MCF 10A (cell line): ENCODE results near the gene C10orf143. TPM values are rescaled to one million over a fixed set of nuclear protein-coding genes. Genes with fewer than 3 reads are reported as not detected.
"Not testable (repeated sequence)": the region's sequence is repeated elsewhere in the genome, so short reads cannot be mapped to it uniquely, and the experiment has no call there.

Experiments used
- BruUV-seq: library from RNA; stranded (reverse); fragments of 400-500 nt; replicated peaks from 2 replicates; lab custom pipeline; 2021; lab: Mats Ljungman, UMichigan
- CTCF ChIA-PET: fragments of 300-600 bp; sonication (Branson Sonifier 250); formaldehyde crosslinking; extraction: SDS; loops from one replicate; lab custom pipeline; 2021; ENCODE audit warnings: antibody characterized with exemption, inconsistent platforms; lab: Yijun Ruan, JAX
- POLR2A ChIA-PET: fragments of 300-600, 350-650 bp; sonication (Branson Sonifier 250); formaldehyde crosslinking; extraction: SDS; loops from one replicate; lab custom pipeline; 2020; ENCODE audit warnings: antibody characterized with exemption, inconsistent platforms; lab: Yijun Ruan, JAX
- DNase-seq: peaks from one replicate; pipeline ENCODE4 v3.0.0-alpha.2; 2018; ENCODE audit not compliant: unreplicated experiment
- H3K27ac Mint-ChIP-seq: one replicate; pipeline ENCODE4 v1.8.0; 2022; ENCODE audit warnings: mild to moderate bottlenecking, low read depth, mixed read lengths; ENCODE audit not compliant: unreplicated experiment
- H3K27me3 Mint-ChIP-seq: one replicate; pipeline ENCODE4 v1.8.0; 2022; ENCODE audit warnings: mixed read lengths; ENCODE audit not compliant: insufficient read depth, unreplicated experiment
- H3K36me3 Mint-ChIP-seq: one replicate; pipeline ENCODE4 v1.8.0; 2022; ENCODE audit warnings: mild to moderate bottlenecking, moderate library complexity, mixed read lengths; ENCODE audit not compliant: insufficient read depth, unreplicated experiment
- H3K4me1 Mint-ChIP-seq: one replicate; pipeline ENCODE4 v1.8.0; 2022; ENCODE audit warnings: mixed read lengths; ENCODE audit not compliant: insufficient read depth, unreplicated experiment
- H3K4me3 Mint-ChIP-seq: one replicate; pipeline ENCODE4 v1.8.0; 2022; ENCODE audit warnings: mild to moderate bottlenecking, moderate library complexity, mixed read lengths; ENCODE audit not compliant: unreplicated experiment
- H3K9me3 Mint-ChIP-seq: one replicate; pipeline ENCODE4 v1.8.0; 2022; ENCODE audit warnings: mixed read lengths; ENCODE audit not compliant: unreplicated experiment
- CTCF ChIP-seq: fragments of 200-600 bp; IDR thresholded peaks from one replicate; pipeline ENCODE4 v1.8.0; 2022; ENCODE audit warnings: antibody characterized with exemption, mild to moderate bottlenecking; ENCODE audit not compliant: unreplicated experiment
- intact Hi-C: fragments of 100-400 bp; cut with micrococcal nuclease; formaldehyde crosslinking; loops from 2 replicates; pipeline ENCODE4 v1.14.1; 2022
- total RNA-seq: library from RNA; stranded (reverse); gene quantifications from 2 replicates; pipeline ENCODE4 v1.2.3, GENCODE V29; 2022

The C10orf143 gene
- total RNA-seq, 1 experiment from 2014 or later: 4.9 TPM

GRCh38 chr10:130108934-130109604 is 1.6 kb downstream of the C10orf143 start:
- CTCF ChIA-PET: interaction anchor here (0.5 to 4.7 kb wide), 22 partner anchors 11 to 1918 kb away, joined by 3 to 64 read pairs (median 4); partner anchors contain the start of gene GLRX3
- peak overlapping the region; percentile 88 for H3K27ac Mint-ChIP-seq
- no peaks in the 10 kb centered on the region for H3K27me3 Mint-ChIP-seq

GRCh38 chr10:130108146-130108545 is 2.5 kb downstream of the C10orf143 start:
- H3K36me3 Mint-ChIP-seq, DNase-seq, H3K4me3 Mint-ChIP-seq, H3K27me3 Mint-ChIP-seq, intact Hi-C loops, H3K9me3 Mint-ChIP-seq, H3K27ac Mint-ChIP-seq, BruUV-seq: not testable (repeated sequence)
- ChIA-PET CTCF (interaction anchor here (0.6 to 4.7 kb wide), 2 partner anchors 17 to 21 kb away, joined by 3 to 64 read pairs; no protein-coding TSS in a partner anchor), POLR2A (interaction anchor here (0.7 kb wide), 1 partner anchor 31 kb away, joined by 3 read pairs; no protein-coding TSS in a partner anchor)
- peaks cover 15% of the 10 kb centered on the region for H3K4me1 Mint-ChIP-seq

More at GRCh38 chr10:130108934-130109604, 1.6 kb downstream of the C10orf143 start:
- Mint-ChIP-seq H3K36me3 (peaks cover 7% of the 10 kb centered on the region), H3K4me3 (peak overlapping the region; percentile 85), H3K4me1 (peaks cover 15% of the 10 kb centered on the region), H3K9me3 (no peaks in the 10 kb centered on the region)
- intact Hi-C loops: no loop called here
- no peak for TF ChIP-seq CTCF
- POLR2A ChIA-PET: interaction anchor here (0.6 to 5.0 kb wide), 18 partner anchors 8 to 1985 kb away, joined by 3 to 275 read pairs (median 5); partner anchors contain the start of gene GLRX3
- no peak for DNase-seq
- no TSS peak for BruUV-seq

- no peaks in the 10 kb centered on the region for H3K27me3 Mint-ChIP-seq
- ChIA-PET POLR2A (interaction anchor here (0.6 kb wide), 1 partner anchor 742 kb away, joined by 3 read pairs; no protein-coding TSS in a partner anchor), CTCF (interaction anchor here (1.6 kb wide), 1 partner anchor 22 kb away, joined by 10 read pairs; no protein-coding TSS in a partner anchor)
- H3K36me3 Mint-ChIP-seq: peaks cover 7% of the 10 kb centered on the region
- H3K4me3 Mint-ChIP-seq: no peak overlapping the region
- no peak overlapping the region for H3K27ac Mint-ChIP-seq
- no peak for TF ChIP-seq CTCF
- no peak for DNase-seq
- BruUV-seq: no TSS peak
- intact Hi-C loops: no loop called here
- no peaks in the 10 kb centered on the region for H3K9me3 Mint-ChIP-seq
- peaks cover 15% of the 10 kb centered on the region for H3K4me1 Mint-ChIP-seq
Observed at GRCh38 chr10:130105724-130106123, 4.9 kb downstream of the C10orf143 start.

- Mint-ChIP-seq H3K27me3 (no peaks in the 10 kb centered on the region), H3K4me1 (no peaks in the 10 kb centered on the region), H3K9me3 (no peaks in the 10 kb centered on the region), H3K36me3 (no peaks in the 10 kb centered on the region), H3K27ac (no peak overlapping the region), H3K4me3 (no peak overlapping the region)
- no TSS peak for BruUV-seq
- no peak for DNase-seq
- POLR2A ChIA-PET: interaction anchor here (1.6 kb wide), 1 partner anchor 12 kb away, joined by 3 read pairs; the partner anchor contains the start of gene C10orf143
- CTCF ChIA-PET: interaction anchor here (1.0 kb wide), 1 partner anchor 11 kb away, joined by 4 read pairs; the partner anchor contains the start of gene C10orf143
- TF ChIP-seq CTCF: no peak
- intact Hi-C loops: no loop called here
Observed at GRCh38 chr10:130099344-130099743, 11.3 kb downstream of the C10orf143 start.

- BruUV-seq, H3K36me3 Mint-ChIP-seq, H3K27me3 Mint-ChIP-seq, H3K4me3 Mint-ChIP-seq, DNase-seq, intact Hi-C loops, POLR2A ChIA-PET, H3K4me1 Mint-ChIP-seq, H3K27ac Mint-ChIP-seq: not testable (repeated sequence)
- CTCF ChIA-PET: interaction anchor here (0.7 to 1.2 kb wide), 2 partner anchors 638 to 656 kb away, joined by 3 read pairs; no protein-coding TSS in a partner anchor
- peaks cover 23% of the 10 kb centered on the region for H3K9me3 Mint-ChIP-seq
Observed at GRCh38 chr10:130090565-130090964, 20.1 kb downstream of the C10orf143 start.
